RWPE1 (cell line): ENCODE results near the gene C6orf141.

ENCODE experiments used
- CTCF ChIA-PET: fragments of 350-600 bp; sonication (Branson Sonifier 250); formaldehyde crosslinking; extraction: SDS; loops from one replicate; lab custom pipeline; 2021; lab: Yijun Ruan, JAX
- POLR2A ChIA-PET: fragments of 400-600 bp; formaldehyde crosslinking; extraction: SDS; loops from one replicate; lab custom pipeline; 2020; ENCODE audit warnings: antibody characterized with exemption; ENCODE audit not compliant: low non-redundant PET; lab: Yijun Ruan, JAX
- DNase-seq: peaks from one replicate; pipeline ENCODE4 v3.0.0; 2012; ENCODE audit warnings: low spot score
- H3K27ac ChIP-seq: fragments of 450-650 bp; 2 replicates; pipeline ENCODE4 v1.5.1; 2017
- CTCF ChIP-seq: fragments of 450-650 bp; conservative IDR thresholded peaks from 2 replicates; pipeline ENCODE4 v1.5.1; 2017; ENCODE audit warnings: low read depth, mild to moderate bottlenecking

C6orf141 gene

GRCh38 chr6:49524541-49524940, 25.9 kb upstream of the C6orf141 start:
- no peak for TF ChIP-seq CTCF
- no peak overlapping the region for H3K27ac ChIP-seq
- POLR2A ChIA-PET: no interaction called here
- CTCF ChIA-PET: no interaction called here
- DNase-seq: no peak

- ChIA-PET CTCF (no interaction called here), POLR2A (no interaction called here)
- TF ChIP-seq CTCF: no peak
- no peak for DNase-seq
- no peak overlapping the region for H3K27ac ChIP-seq
Observed at GRCh38 chr6:49526598-49526997, 23.9 kb upstream of the C6orf141 start.

- CTCF ChIA-PET: no interaction called here
- no peak overlapping the region for H3K27ac ChIP-seq
- DNase-seq: no peak
- TF ChIP-seq CTCF: no peak
- POLR2A ChIA-PET: no interaction called here
Observed at GRCh38 chr6:49527320-49527719, 23.1 kb upstream of the C6orf141 start.

GRCh38 chr6:49528571-49528970, 21.9 kb upstream of the C6orf141 start:
- no peak overlapping the region for H3K27ac ChIP-seq
- no peak for TF ChIP-seq CTCF
- ChIA-PET POLR2A (no interaction called here), CTCF (interaction anchor here (0.8 kb wide), 1 partner anchor 1113 kb away, joined by 5 read pairs; no protein-coding TSS in a partner anchor)
- no peak for DNase-seq

GRCh38 chr6:49530141-49530776, 20.2 kb upstream of the C6orf141 start:
- no peak for TF ChIP-seq CTCF
- CTCF ChIA-PET: interaction anchor here (0.7 to 1.4 kb wide), 3 partner anchors 13 to 1899 kb away, joined by 3 to 5 read pairs (median 3); no protein-coding TSS in a partner anchor
- POLR2A ChIA-PET: no interaction called here
- DNase-seq: no peak
- no peak overlapping the region for H3K27ac ChIP-seq

- H3K27ac ChIP-seq: 0 out of 2 replicates have a peak overlapping the region, but pooled peaks have one; percentile 37
- DNase-seq: peak; percentile 75
- ChIA-PET CTCF (interaction anchor here (0.6 to 1.7 kb wide), 22 partner anchors 8 to 649 kb away, joined by 3 to 18 read pairs (median 4); partner anchors contain the start of gene C6orf141), POLR2A (no interaction called here)
- TF ChIP-seq CTCF: peak; percentile 87
Observed at GRCh38 chr6:49531774-49532569, 18.5 kb upstream of the C6orf141 start.
